Adrenal gland (tissue), 12 donors: Measurements from ENCODE around the gene ZNF583. TPM values are rescaled to one million over a fixed set of nuclear protein-coding genes. Genes with fewer than 3 reads are reported as not detected.
A peak's percentile ranks its signal among the peaks of the same experiment; 100 is the strongest.

ENCODE experiments used
- DNase-seq, 7 donors: peaks; one replicate each; pipeline ENCODE4 v3.0.0-alpha.2; 2019 to 2020
- H3K27ac ChIP-seq, 5 donors: fragments of 200-600 bp; sonication (generic) in 4 of 5; 1 replicate in 3 of 5; 2 replicates in 2 of 5; pipeline versions ENCODE4 v1.5.1 to v1.8.0; 2016 to 2020; ENCODE audit warnings: mild to moderate bottlenecking in 1 of 5
- H3K27me3 ChIP-seq: fragments of 200-600 bp; 2 replicates; pipeline ENCODE4 v1.8.0; 2021
- H3K36me3 ChIP-seq, 2 donors: fragments of 200-600 bp; replicated peaks in 1 of 2; 1 replicate in 1 of 2; 2 replicates in 1 of 2; pipeline versions ENCODE4 v1.5.1 to v1.8.0; 2018 to 2022
- H3K4me1 ChIP-seq, 2 donors: fragments of 200-600 bp; replicated peaks in 1 of 2; 1 replicate in 1 of 2; 2 replicates in 1 of 2; pipeline versions ENCODE4 v1.5.1 to v1.8.0; 2018 to 2021
- H3K4me3 ChIP-seq, 4 donors: fragments of 200-600 bp; sonication (generic) in 3 of 4; one replicate each; pipeline ENCODE4 v1.5.1; 2016 to 2018
- H3K9me3 ChIP-seq, 3 donors: fragments of 200-600 bp; sonication (generic) in 1 of 3; replicated peaks in 1 of 3; 1 replicate in 2 of 3; 2 replicates in 1 of 3; pipeline versions ENCODE4 v1.5.1 to v1.8.0; 2016 to 2021
- CTCF ChIP-seq, 6 experiments: fragments of 450-650 bp in 4 of 6; fragments of 200-600 bp in 2 of 6; sonication (generic) in 1 of 6; IDR thresholded peaks; 1 replicate in 5 of 6; 2 replicates in 1 of 6; pipeline versions ENCODE4 v1.5.1 to v1.8.0; 2016 to 2021; ENCODE audit warnings: antibody characterized with exemption in 6 of 6, mild to moderate bottlenecking in 2 of 6, moderate library complexity in 1 of 6
- POLR2A ChIP-seq, 2 donors: fragments of 450-650 bp; IDR thresholded peaks; one replicate each; pipeline ENCODE4 v1.6.1; 2017; ENCODE audit warnings: antibody characterized with exemption in 2 of 2, mild to moderate bottlenecking in 2 of 2, moderate library complexity in 1 of 2
- WGBS, 4 donors: extraction: QIAGEN DNeasy Blood & Tissue Kit in 2 of 4; methylation state at CpG; one replicate each; pipeline versions ENCODE4 v1.1.5 to v1.1.7; 2013 to 2017; 5-methylcytosine and 5-hydroxymethylcytosine counted together
- intact Hi-C, 2 donors: fragments of 100-400 bp; cut with DNase I; formaldehyde crosslinking; loops; one replicate each; pipeline versions ENCODE4 v1.14.1 to v1.15.0; 2022 to 2023
- polyA plus RNA-seq, 3 donors: library from polyadenylated mRNA; stranded (reverse); fragments of 200-250 nt in 2 of 3; fragments of 350-450 nt in 1 of 3; fragmentation: Illumina TruSeq in 1 of 3; extraction: RNeasy Lipid Tissue Mini Kit (QIAGEN cat#74804) in 1 of 3; gene quantifications; one replicate each; pipeline ENCODE4 v1.2.3, GENCODE V29; 2013 to 2014
- total RNA-seq, 9 donors: library from RNA; depleted of rRNA in 4 of 9; stranded (reverse); fragments of >200 nt in 4 of 9; fragments of 120-200 nt in 1 of 9; fragmentation: NEBNext Ultra II Directional in 1 of 9; extraction: Animal tissue kit (Norgen Biotek cat#: 25700) in 1 of 9; gene quantifications; one replicate each; pipeline versions ENCODE4 v1.1.0 to v1.2.4, GENCODE V29; 2013 to 2023
- donor health status: healthy with polysubstance abuse.
- donor health status: Bipolar disorder and iron deficiency.
- donor health status: DM: yes; HTN: yes; CAD: no.
- donor health status: DM: no; HTN: no; CAD: no.
- donor health status: DM: no; HTN: no; CAD: no.
- donor health status: DM: yes; HTN: yes; CAD: no.

ZNF583 gene
- total and polyA plus RNA-seq, 12 donors: 1.5 to 11.0 (median 6.2) TPM

GRCh38 chr19:56377105-56377924 is 26.8 kb upstream of the ZNF583 start:
- no peak for TF ChIP-seq POLR2A (IDR thresholded peaks at IDR 0.05)
- TF ChIP-seq CTCF (IDR thresholded peaks at IDR 0.05): no peak
- Histone ChIP-seq H3K27me3 (no peaks in the 10 kb centered on the region), H3K27ac (no peak overlapping the region), H3K4me1 (no peaks in the 10 kb centered on the region), H3K4me3 (no peak overlapping the region), H3K9me3 (peaks cover 0 to 32% (median 0%) of the 10 kb centered on the region in 3 donors), H3K36me3 (peaks cover 0 to 35% of the 10 kb centered on the region in 2 donors)
- DNase-seq: no peak
- WGBS, 4 donors: 88 to 95% (median 92%) methylated on average over 11 of the region's 11 CpGs
- intact Hi-C loops: no loop called here

GRCh38 chr19:56383826-56384605 is 20.1 kb upstream of the ZNF583 start:
- no peak for DNase-seq
- Histone ChIP-seq H3K27me3 (no peaks in the 10 kb centered on the region), H3K4me3 (no peak overlapping the region), H3K4me1 (no peaks in the 10 kb centered on the region), H3K27ac (no peak overlapping the region), H3K36me3 (peaks cover 0 to 17% of the 10 kb centered on the region in 2 donors), H3K9me3 (peaks cover 0 to 11% (median 0%) of the 10 kb centered on the region in 3 donors)
- 90 to 94% (median 93%) methylated on average over 8 of the region's 8 CpGs for WGBS, 4 donors
- intact Hi-C loops: no loop called here
- TF ChIP-seq POLR2A (IDR thresholded peaks at IDR 0.05) (no peak), CTCF (IDR thresholded peaks at IDR 0.05) (no peak)

GRCh38 chr19:56393119-56394012 is 10.8 kb upstream of the ZNF583 start, which contains the start of gene ZNF582:
ZNF582 (minus strand) TSS chr19:56393534; CDS start chr19:56391752, 1,782 bp downstream.
- Histone ChIP-seq H3K27ac (peak within 1 kb of the TSS; percentile 67 to 95 (median 91)), H3K36me3 (peaks cover 0 to 19% of the 10 kb centered on the region in 2 donors), H3K4me1 (peaks cover 5 to 15% of the 10 kb centered on the region in 2 donors), H3K4me3 (peak within 1 kb of the TSS; percentile 9 to 74 (median 44)), H3K27me3 (no peaks in the 10 kb centered on the region), H3K9me3 (no peaks in the 10 kb centered on the region)
- peak; percentile 97 to 99 (median 97) for DNase-seq
- intact Hi-C loops: no loop called here
- peak; percentile 47 to 71 (median 68) for TF ChIP-seq CTCF (IDR thresholded peaks at IDR 0.05)
- TF ChIP-seq POLR2A (IDR thresholded peaks at IDR 0.05): peak; percentile 30 to 51
- 1 to 4% (median 3%) methylated on average over 22 to 73 of the region's 73 CpGs for WGBS, 4 donors
